GM18907 (cell line): Measurements from ENCODE around the gene ZCCHC24.

ENCODE experiments used
- ATAC-seq: cut with Tn5 transposase; IDR thresholded peaks from one replicate; pipeline ENCODE4 v1.9.1; 2021; ENCODE audit warnings: mild to moderate bottlenecking, moderate library complexity; ENCODE audit not compliant: unreplicated experiment

Gene ZCCHC24

DNA sequence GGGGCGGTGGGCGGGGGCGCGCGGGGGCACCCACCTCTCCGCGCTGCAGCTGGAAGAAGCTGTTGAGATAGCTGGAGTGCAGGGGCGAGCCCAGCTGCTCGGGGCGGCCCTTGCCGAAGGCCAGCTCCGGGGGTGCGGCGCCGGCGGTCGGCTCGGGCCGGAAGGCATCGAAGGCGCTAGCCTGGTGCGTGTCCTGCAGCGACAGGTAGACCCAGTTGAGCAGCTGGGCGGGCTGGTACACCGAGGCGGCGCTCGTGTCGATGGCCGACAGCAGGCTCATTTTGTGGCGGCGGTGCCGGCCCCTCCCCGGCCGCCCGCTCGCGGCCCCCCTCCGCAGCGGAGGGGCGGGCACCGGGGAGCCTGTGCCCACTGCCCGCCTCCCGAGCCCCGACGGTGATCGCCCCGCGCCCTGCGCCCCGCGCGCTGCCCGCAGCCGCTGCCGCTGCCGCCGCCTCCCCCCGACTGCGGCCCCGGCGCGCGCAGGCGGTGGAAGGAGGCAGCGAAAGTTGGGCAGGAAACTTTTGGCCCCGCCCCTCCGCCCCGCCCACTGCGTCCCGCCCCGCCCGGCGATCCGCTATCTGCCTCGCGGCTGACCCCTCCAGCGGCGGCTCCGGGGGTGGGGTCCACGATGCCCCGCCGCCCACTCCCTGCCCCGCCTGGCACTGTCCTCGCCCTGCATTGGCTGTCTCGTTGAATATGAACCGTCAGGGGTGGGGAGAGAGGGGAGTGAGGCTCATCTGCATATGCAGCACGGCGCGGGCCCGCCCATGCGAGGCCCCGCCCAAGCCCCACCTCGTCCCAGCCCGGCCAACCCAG is at the start of gene ZCCHC24:
Gene ZCCHC24 (minus strand): TSS at position 464 of the 816 bp plus-strand sequence. CDS start 184 bp downstream, at position 280.
- ATAC-seq = peak; percentile 93

DNA sequence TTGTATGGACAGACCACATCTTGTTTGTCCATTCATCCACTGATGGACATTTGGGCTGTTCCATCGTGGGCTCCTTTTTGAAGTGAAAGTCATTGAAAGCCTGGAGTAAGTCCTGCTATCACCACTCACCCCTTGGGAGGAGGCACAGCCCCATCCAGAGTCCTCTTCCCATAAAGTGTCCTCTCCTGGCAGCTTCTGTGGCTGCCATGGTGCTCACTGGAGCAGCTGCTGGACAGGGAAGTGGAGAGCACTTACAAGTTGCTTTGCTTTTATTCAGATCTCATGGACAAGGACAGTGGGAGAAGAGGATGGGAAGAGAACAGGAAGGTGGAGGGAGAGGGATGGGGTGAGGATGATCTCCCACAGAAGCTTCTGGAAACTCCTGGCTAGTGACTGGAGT is 48.4 kb upstream of the ZCCHC24 start:
- ATAC-seq = no peak

DNA sequence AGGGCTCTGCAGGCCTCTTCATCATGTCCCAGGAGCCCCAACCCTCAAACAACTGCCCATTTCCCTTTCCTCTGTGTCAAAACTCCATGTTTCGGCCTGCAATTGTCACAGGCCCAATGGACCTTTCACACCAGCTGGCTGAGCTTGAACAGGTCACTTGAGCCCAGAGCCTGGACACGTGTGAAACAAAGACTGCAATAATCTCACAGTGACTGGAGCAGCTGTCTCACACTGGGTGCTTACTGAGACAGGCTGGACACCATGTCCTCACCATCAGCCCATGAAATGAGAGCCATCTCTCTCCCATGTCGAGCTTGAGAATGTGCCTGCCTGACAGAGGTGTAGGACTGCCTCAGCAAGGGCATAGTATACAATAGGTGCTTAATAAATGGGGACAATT is 47.4 kb upstream of the ZCCHC24 start:
- no peak for ATAC-seq

DNA sequence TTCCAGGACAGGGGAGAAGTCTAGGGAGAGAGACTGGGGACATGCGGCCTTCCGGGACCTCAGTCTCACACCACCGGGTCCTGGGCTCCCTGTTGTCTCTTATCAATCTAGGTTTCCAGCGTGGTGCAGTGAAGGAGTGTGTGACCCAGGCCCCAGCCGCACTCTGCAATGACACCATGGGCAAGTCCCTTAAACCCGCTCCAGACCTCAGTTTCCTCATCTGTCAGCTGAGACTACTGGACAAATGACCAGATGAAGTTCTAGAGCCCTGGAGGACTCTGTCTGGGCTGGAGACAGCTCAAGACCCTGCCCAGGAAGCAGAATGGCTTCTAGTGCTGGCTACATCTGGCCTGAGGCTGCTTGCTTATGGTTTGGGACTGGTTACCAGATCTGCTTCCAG is 46.8 kb upstream of the ZCCHC24 start:
- ATAC-seq = no peak

DNA sequence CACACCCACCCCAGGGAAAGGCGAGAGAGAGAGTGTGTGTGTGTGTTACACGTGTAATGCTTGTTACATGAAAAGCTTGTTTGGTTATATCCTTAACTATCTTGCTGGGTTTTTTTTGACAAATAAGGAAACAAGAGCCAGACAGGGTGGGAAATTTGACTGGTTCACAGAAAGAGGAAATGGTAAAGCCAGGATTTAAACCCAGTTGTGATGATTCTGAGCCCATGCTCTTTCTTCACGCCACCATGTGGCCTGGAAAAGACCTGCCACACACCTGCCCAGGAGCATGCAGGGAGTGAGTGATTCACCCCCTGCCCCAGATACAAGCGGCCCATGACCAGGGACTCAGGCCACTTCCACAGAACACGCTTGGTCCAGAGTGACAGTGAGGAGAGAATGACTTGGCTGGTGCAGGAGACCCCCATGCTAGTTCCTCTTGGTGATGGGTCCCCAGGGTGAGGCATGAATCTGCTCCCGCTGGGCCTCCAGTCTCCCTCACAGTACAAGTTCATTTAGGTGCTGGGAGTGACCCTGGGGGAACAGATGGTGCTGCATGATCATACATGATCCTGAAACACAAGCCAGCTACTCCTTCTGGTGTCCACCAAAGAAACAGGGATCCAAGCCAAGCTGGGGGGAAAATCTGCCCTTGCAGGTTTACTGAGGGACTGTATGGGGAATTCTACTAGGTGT is 45.9 kb upstream of the ZCCHC24 start:
- ATAC-seq = no peak

DNA sequence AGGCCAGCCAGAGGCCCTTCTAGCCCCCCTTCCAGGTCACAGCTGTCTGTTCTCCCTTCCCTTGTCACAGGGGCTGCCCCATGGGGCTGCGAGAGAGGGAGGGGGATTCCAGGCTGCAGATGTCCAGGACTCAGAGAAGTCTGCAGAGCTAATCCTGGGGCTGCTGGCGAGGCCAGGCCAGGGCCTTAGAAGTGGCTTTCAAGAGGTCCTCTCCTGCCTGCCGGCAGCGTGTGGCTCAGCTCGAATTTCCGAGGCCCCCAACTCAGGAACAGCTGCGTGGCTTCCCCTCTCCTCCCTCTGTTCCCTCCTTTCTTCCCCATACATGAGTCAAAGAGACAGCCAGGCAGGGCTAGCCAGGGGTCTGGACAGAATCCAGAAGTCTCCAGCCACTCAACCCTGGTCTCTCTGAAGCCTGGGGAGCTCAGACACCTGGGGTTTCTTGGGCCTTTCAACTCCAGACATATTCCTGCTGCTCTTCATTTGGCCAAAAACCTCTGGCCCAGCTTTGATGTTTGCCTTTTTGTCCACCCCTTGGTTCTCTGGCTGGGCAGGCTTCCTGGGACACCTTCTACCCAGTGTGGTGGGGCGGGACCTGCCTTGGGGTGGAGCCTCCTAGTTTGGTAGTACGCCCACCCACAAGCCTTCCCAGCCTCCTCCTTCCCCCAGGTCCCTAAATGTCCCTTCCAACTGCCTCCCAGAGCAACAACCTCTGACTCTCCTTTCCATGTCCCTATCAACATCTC is 45.1 kb upstream of the ZCCHC24 start:
- no peak for ATAC-seq

DNA sequence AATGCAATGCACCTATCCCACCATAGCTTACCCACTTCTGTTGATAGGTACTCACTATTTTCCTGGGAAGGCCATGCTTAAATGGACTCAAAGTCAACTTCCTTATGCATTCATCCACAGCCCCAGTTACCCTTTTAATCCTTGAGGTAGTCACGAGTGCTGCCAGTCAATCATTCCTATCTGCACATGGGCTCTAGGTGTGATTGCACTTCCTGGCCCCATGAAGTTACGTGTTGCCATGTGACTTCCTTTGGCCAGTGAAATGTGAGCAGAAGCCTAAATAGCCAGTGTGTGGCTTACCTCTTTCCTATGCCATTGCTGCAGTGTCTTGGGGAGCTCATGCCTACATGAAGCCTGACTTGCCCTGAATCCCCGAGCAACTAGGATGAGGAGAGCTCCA is 43.4 kb upstream of the ZCCHC24 start:
- no peak for ATAC-seq

DNA sequence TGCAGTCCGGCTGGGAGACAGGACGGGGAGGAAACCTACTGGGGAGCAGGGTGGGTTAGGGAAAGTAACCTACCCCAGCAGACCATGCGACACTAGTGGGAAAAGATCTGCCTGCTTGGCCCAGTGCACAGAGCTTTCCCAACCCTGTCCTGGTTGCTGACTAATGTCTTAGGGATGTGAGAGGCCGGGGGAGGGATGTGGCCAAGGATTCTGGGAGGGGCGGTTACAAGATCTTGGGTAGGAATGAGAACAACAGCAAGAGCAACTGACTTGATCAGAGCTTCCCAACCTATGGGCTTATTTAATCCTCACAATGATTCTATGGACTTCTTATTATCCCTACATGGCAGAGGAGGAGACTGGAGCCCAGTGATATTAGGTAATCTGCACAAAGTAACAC is 42.9 kb upstream of the ZCCHC24 start:
- ATAC-seq = no peak

DNA sequence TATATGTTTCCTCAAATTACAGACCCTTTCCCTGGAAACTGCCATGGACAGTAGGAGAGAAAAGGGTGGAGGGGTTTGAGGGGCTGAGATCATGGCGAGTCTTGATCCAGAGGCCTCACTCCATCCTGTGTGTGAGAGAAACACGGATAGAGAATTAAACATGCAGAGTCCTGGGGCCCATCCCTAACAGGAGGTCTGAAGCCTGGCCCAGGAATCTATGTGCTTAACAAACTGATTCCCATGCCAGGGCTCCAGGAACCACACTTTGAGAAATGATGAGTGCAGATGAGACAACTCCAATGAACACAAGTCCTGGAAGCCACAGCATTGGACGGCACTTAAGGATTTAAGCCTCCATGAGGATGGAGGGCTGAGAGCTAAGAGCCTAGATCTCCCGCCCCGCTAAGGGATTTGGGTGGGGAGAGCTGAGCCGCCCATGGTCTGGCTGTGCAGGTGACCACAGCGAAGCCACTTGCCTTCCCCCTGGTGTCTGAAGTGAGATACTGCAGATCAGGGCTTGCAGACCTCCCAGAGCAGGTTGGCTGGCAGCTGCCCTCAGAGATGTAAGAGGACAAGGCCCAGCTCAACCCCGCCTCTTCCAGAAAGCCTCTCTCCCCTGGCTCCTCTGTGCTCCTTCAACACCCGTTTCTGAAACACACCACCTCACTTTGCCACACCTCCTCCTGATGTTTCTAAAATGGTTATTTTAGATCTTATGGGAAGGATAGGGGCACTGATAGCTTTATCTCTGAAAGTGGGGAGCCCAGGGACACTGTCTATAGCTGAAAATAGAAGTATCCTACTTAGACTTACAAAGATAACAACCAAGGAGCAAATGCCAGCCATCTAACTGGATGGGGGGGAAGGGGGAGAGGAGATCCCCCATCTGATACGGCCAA is 42.1 kb upstream of the ZCCHC24 start:
- peak; percentile 86 for ATAC-seq

DNA sequence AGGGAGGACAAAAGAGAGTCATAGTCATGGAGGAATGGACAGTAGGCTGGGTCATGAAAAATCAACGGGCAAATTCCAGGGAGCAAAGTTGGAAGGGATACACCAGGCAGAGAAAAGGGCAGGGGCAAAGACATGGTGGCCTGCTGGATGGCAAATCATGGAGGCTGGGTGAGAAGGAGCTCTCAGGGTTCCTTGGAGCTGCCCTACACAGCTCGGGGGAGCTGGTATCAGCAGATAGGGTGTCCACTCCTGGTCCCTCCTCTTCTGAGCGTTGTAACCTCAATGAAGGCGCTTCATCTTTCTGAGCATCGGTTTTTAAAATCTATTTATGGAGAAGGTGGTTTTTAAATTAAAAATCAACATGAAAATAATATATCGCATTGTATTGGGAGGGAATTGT is 39.1 kb upstream of the ZCCHC24 start:
- no peak for ATAC-seq

DNA sequence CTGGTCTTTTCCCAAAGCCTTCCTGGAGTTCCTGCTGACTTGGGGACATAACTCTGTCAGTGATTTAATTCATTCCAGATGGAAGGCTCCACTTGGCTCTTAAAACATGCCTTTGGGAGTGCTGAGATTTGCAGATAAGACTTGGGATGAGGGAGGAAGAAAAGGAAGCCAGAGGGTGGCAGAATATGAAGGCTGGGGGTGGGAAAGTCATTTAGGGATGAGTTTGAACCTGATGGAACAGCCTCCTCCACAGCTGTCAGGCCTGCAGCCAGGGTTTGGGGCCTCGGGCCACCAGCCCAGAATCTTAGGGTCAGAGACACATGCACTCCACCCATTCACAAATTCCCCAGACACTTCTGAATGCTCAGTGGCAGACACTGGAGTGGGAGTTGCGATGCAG is 38.5 kb upstream of the ZCCHC24 start:
- no peak for ATAC-seq

DNA sequence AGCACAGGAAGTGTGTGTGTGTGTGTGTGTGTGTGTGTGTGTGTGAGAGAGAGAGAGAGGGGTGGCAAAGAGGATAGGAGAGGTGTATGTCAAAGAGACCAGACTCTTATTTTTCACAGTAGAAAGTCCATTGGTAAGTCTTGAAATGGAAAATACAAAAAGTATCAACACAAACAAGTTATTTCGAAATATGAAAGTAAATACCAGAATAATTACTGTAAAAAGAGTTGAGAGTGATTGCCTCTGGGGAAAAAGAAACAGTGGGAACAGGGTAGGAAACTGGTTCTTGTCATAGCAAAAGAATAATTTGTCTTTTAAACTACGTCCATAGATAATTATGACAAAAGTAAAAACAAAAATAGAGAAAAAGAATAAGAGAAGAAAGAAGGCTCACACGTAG is 37.9 kb upstream of the ZCCHC24 start:
- ATAC-seq = no peak

DNA sequence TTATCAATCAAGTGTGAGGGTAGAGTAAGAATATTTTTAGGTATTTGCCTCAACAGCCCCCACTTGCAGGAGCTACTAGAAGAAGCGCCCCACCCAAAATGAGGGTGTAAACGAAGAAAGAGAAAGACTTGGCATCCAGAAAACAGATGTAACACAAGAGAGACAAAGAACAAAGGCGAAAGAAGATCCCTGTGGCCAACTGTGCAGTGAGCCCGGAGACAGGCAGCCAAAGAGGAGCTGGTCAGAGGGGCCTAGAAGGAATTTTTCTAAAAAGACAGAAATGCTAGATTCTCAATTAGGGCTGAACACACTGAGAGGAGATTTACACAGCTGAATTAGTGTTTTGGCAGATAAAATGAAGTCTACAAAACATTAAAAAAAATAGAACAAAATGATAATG is 37.3 kb upstream of the ZCCHC24 start:
- no peak for ATAC-seq

DNA sequence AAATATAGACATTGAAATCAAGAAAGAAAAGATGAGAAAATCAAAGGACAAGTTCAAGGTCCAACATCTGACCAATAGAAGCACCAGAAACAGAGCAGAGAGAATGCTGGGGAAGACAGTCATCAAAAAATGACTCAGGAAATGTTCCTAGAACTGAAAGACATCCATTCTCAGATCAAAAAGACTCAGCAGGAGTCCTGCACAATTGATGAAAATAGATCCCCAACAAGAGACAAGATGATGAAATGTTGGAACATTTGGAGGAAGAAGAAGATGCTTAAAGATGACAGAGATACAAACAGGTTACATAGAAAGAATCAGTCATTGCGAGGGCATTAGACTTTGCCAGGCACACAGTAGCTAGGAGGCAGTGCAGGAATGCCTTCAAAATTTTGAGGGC is 36.9 kb upstream of the ZCCHC24 start:
- no peak for ATAC-seq

DNA sequence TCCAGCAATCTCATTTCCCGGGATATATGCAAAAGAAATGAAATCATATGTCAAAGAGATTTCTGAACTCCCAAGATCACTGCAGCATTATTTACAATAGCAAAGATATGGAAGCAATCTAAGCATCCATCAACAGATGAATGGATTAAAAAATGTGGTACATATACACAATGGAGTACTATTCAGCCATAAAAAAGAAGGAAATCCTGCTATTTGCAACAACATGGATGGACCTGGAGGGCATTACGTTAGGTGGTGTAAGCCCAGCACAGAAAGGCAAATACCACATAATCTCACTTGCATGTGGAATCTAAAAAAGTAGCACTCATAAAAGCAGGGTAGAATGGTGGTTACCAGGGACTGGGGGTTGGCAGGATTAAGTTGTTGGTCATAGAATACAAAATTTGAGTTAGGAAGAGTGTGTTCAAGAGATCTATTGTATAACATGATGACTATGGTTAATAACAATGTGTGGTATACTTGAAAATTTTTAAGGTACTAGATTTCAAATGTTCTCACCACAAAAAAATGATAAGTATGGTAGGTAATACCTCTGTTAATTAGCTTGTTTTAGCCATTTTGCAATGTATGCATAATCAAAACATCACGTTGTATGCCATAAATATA is 34.0 kb upstream of the ZCCHC24 start:
- ATAC-seq = no peak

DNA sequence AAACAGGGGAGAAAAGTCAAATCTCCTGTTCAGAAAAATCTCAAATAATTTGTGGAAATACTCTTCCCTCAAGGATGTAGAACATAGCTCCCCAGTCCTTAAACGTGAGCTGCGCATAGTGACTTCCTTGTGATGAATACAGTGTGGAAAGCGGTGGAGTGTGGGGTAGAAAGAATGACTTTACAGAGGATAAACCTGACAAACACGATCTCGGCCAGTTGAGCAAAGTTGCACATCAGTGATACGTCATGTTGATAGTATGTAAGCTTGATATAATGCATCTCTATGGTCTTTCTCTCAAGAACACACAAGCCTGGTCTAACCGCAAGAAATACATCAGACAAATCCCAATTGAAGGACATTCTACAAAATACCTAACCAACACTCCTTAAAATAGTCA is 32.0 kb upstream of the ZCCHC24 start:
- ATAC-seq = no peak

DNA sequence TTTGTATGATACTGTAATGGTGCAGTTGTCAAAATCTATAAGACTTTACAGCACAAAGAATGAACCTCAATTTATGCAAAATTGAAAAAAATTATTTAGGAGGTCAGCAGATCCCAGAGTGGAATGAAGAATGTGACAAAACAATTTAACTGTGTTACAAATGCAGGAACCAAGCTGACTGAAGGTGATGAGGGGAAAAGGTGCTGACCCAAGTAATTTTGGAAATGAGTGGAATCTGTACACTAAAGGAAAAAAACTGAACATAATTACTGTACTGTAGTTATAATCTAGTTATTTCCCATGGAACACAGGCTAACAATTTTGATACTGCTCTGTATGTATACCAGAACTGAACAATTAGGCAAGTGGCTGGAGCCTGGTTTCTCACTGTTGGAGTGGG is 31.2 kb upstream of the ZCCHC24 start:
- no peak for ATAC-seq

DNA sequence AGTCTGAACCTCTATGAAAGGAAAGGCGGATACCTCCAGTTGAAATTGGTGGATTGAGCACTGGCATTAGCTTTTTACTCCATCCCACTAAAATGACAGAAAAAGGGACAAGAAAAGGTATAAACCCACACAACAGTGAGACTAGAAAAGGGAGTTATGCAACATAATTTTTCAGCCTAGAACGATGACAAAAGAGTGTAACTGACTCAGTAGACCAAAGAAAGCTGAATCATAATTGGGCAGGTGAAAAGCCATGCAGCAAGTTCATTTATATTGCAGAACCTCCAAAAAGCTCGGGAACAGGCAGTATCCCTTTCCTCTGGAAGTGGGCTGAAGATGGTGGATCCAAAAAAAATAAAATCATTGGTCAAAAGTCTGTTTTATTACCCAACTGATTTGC is 30.5 kb upstream of the ZCCHC24 start:
- no peak for ATAC-seq

DNA sequence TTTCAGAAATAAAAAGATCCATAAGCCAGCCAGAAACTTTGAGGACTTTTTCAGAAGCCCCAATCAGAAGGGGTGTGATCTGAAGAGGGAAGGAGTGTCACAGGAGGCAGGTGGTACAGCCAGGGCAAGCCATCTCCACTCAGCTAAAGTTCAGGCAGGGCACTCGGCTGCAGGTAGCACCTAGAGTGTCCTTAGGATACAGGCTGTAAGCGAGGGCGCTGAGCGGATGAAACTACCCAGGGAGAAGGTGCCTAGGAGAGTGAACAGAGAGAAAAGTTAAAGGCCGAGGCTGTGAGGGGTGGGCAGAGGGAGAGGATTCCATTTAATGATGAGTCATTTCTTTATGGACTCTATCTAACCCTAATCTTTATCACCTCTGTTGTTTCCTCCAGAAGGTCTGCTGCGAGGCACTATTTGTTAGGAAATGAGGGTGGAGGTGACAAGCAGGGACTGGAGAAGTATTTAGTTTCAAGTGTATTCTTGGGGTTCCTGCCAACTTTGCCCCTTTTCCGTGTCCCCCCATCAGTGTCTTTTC is 29.8 kb upstream of the ZCCHC24 start:
- no peak for ATAC-seq

DNA sequence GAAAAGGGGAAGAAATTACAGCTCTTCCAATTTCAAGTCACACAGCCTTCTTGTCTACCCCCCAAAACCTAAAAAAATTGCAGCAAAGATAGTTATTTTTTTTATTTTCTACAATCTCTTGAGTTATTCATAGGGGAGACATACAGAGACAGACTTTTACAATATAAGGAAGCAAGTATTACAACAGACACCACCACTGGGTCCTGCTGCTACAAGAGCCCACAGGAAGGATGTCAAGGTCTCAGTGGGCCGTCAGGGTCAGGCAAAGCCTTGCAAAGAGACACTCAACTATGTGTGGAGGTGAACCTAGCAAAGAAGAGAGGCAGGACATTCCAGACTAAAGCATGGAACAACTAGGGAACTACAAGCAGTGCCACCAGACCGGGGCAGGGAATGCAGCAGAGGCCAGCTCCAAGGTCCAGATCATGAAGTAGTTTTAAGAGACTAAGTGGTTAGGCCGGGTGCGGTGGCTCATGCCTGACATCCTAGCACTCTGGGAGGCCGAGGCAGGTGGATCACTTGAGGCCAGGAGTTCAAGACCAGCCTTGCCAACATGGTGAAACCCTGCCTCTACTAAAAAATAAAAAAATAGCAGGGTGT is 28.2 kb upstream of the ZCCHC24 start:
- no peak for ATAC-seq
